Activated T-cell treated with anti-CD3 and anti-CD28 coated beads, Interleukin-2, amount 50 U/mL, for 72 hours (primary cell): ENCODE data around the gene GALNT2. TPM values are rescaled to one million over a fixed set of nuclear protein-coding genes. Genes with fewer than 3 reads are reported as not detected.

ENCODE experiments used
- ATAC-seq, 2 donors: fragments of 150-1000 bp; cut with Tn5 transposase; replicated peaks in 1 of 2; 2 replicates each; pipeline ENCODE4 v1.10.0; 2021; ENCODE audit warnings: moderate library complexity in 2 of 2, mild to moderate bottlenecking in 1 of 2
- DNase-seq, 2 donors: peaks; one replicate each; pipeline ENCODE4 v3.0.0; 2021 to 2022; ENCODE audit warnings: mixed read lengths in 1 of 2
- H3K27ac Mint-ChIP-seq: one replicate; pipeline ENCODE4 v1.8.0; 2022; ENCODE audit warnings: mild to moderate bottlenecking, moderate library complexity, mixed read lengths
- H3K27me3 Mint-ChIP-seq: one replicate; pipeline ENCODE4 v1.8.0; 2022; ENCODE audit warnings: low read depth, mixed read lengths
- H3K36me3 Mint-ChIP-seq, 2 donors: one replicate each; pipeline ENCODE4 v1.8.0; 2022; ENCODE audit warnings: mixed read lengths in 2 of 2, mild to moderate bottlenecking in 1 of 2; ENCODE audit not compliant: insufficient read depth in 2 of 2
- H3K4me1 Mint-ChIP-seq: one replicate; pipeline ENCODE4 v1.8.0; 2022; ENCODE audit warnings: low read depth, mixed read lengths
- H3K4me3 Mint-ChIP-seq, 2 donors: one replicate each; pipeline ENCODE4 v1.8.0; 2022; ENCODE audit warnings: mild to moderate bottlenecking in 2 of 2, mixed read lengths in 2 of 2, moderate library complexity in 2 of 2
- H3K9me3 Mint-ChIP-seq, 2 donors: one replicate each; pipeline ENCODE4 v1.8.0; 2022; ENCODE audit warnings: mixed read lengths in 2 of 2
- total RNA-seq, 2 donors: library from RNA; stranded (reverse); gene quantifications; one replicate each; pipeline ENCODE4 v1.2.3, GENCODE V29; 2022

GALNT2 gene
- total RNA-seq, 2 donors from 2014 or later: 50.2 to 67.6 TPM

- ATAC-seq (no peak), DNase-seq (no peak)
- Mint-ChIP-seq H3K36me3 (peaks cover 9 to 18% of the 10 kb centered on the region in 2 donors), H3K4me3 (no peak overlapping the region), H3K4me1 (peaks cover 36% of the 10 kb centered on the region), H3K27ac (no peak overlapping the region), H3K27me3 (no peaks in the 10 kb centered on the region), H3K9me3 (peaks cover 2 to 3% of the 10 kb centered on the region in 2 donors)
Measured at GRCh38 chr1:230215529-230215928, 148.5 kb downstream of the GALNT2 start.

- DNase-seq (no peak), ATAC-seq (no peak)
- peak overlapping the region; percentile 13 for H3K27ac Mint-ChIP-seq
- peaks cover 9 to 15% of the 10 kb centered on the region in 2 donors for H3K36me3 Mint-ChIP-seq
- peaks cover 2 to 3% of the 10 kb centered on the region in 2 donors for H3K9me3 Mint-ChIP-seq
- H3K4me3 Mint-ChIP-seq: no peak overlapping the region
- no peaks in the 10 kb centered on the region for H3K27me3 Mint-ChIP-seq
- peaks cover 37% of the 10 kb centered on the region for H3K4me1 Mint-ChIP-seq
Measured at GRCh38 chr1:230216896-230217295, 149.9 kb downstream of the GALNT2 start.

- H3K27ac Mint-ChIP-seq: no peak overlapping the region
- no peak for DNase-seq
- peaks cover 2 to 3% of the 10 kb centered on the region in 2 donors for H3K9me3 Mint-ChIP-seq
- no peaks in the 10 kb centered on the region for H3K27me3 Mint-ChIP-seq
- peaks cover 20% of the 10 kb centered on the region for H3K4me1 Mint-ChIP-seq
- H3K36me3 Mint-ChIP-seq: peaks cover 6 to 14% of the 10 kb centered on the region in 2 donors
- no peak overlapping the region for H3K4me3 Mint-ChIP-seq
- ATAC-seq: no peak
Measured at GRCh38 chr1:230218667-230219066, 151.6 kb downstream of the GALNT2 start.

- peaks cover 16% of the 10 kb centered on the region for H3K4me1 Mint-ChIP-seq
- no peaks in the 10 kb centered on the region for H3K27me3 Mint-ChIP-seq
- DNase-seq: no peak
- H3K9me3 Mint-ChIP-seq: peaks cover 2 to 3% of the 10 kb centered on the region in 2 donors
- H3K27ac Mint-ChIP-seq: no peak overlapping the region
- peaks cover 4 to 11% of the 10 kb centered on the region in 2 donors for H3K36me3 Mint-ChIP-seq
- no peak for ATAC-seq
- H3K4me3 Mint-ChIP-seq: no peak overlapping the region
Measured at GRCh38 chr1:230219174-230220067, 152.4 kb downstream of the GALNT2 start.

- Mint-ChIP-seq H3K36me3 (peaks cover 0 to 6% of the 10 kb centered on the region in 2 donors), H3K4me1 (peaks cover 22% of the 10 kb centered on the region), H3K27ac (no peak overlapping the region), H3K4me3 (no peak overlapping the region), H3K9me3 (peaks cover 2 to 3% of the 10 kb centered on the region in 2 donors), H3K27me3 (no peaks in the 10 kb centered on the region)
- ATAC-seq: no peak
- no peak for DNase-seq
Measured at GRCh38 chr1:230220478-230220877, 153.4 kb downstream of the GALNT2 start.

GRCh38 chr1:230220907-230221306, 153.9 kb downstream of the GALNT2 start:
- H3K36me3 Mint-ChIP-seq: peaks cover 0 to 6% of the 10 kb centered on the region in 2 donors
- H3K4me3 Mint-ChIP-seq: no peak overlapping the region
- no peak overlapping the region for H3K27ac Mint-ChIP-seq
- H3K27me3 Mint-ChIP-seq: no peaks in the 10 kb centered on the region
- ATAC-seq (no peak), DNase-seq (no peak)
- H3K9me3 Mint-ChIP-seq: peaks cover 2 to 3% of the 10 kb centered on the region in 2 donors
- peaks cover 22% of the 10 kb centered on the region for H3K4me1 Mint-ChIP-seq

- H3K27me3 Mint-ChIP-seq: no peaks in the 10 kb centered on the region
- peaks cover 22% of the 10 kb centered on the region for H3K4me1 Mint-ChIP-seq
- ATAC-seq: peak; percentile 49
- no peak for DNase-seq
- peaks cover 0 to 2% of the 10 kb centered on the region in 2 donors for H3K36me3 Mint-ChIP-seq
- no peak overlapping the region for H3K4me3 Mint-ChIP-seq
- peak overlapping the region; percentile 41 for H3K27ac Mint-ChIP-seq
- no peaks in the 10 kb centered on the region for H3K9me3 Mint-ChIP-seq
Measured at GRCh38 chr1:230222678-230223077, 155.6 kb downstream of the GALNT2 start.

GRCh38 chr1:230224101-230224960, 157.3 kb downstream of the GALNT2 start:
- ATAC-seq: no peak
- H3K36me3 Mint-ChIP-seq: peaks cover 0 to 2% of the 10 kb centered on the region in 2 donors
- H3K4me1 Mint-ChIP-seq: peaks cover 15% of the 10 kb centered on the region
- H3K4me3 Mint-ChIP-seq: no peak overlapping the region
- no peak for DNase-seq
- no peaks in the 10 kb centered on the region for H3K9me3 Mint-ChIP-seq
- no peak overlapping the region for H3K27ac Mint-ChIP-seq
- H3K27me3 Mint-ChIP-seq: no peaks in the 10 kb centered on the region

- no peak for DNase-seq
- Mint-ChIP-seq H3K4me3 (no peak overlapping the region), H3K4me1 (peaks cover 18% of the 10 kb centered on the region), H3K27me3 (no peaks in the 10 kb centered on the region), H3K36me3 (peaks cover 0 to 2% of the 10 kb centered on the region in 2 donors), H3K9me3 (no peaks in the 10 kb centered on the region), H3K27ac (no peak overlapping the region)
- no peak for ATAC-seq
Measured at GRCh38 chr1:230226007-230226800, 159.2 kb downstream of the GALNT2 start.

GRCh38 chr1:230226814-230227213, 159.8 kb downstream of the GALNT2 start:
- H3K4me3 Mint-ChIP-seq: no peak overlapping the region
- H3K36me3 Mint-ChIP-seq: peaks cover 0 to 2% of the 10 kb centered on the region in 2 donors
- DNase-seq (no peak), ATAC-seq (no peak)
- no peaks in the 10 kb centered on the region for H3K9me3 Mint-ChIP-seq
- H3K4me1 Mint-ChIP-seq: peaks cover 20% of the 10 kb centered on the region
- no peak overlapping the region for H3K27ac Mint-ChIP-seq
- H3K27me3 Mint-ChIP-seq: no peaks in the 10 kb centered on the region

- no peak overlapping the region for H3K27ac Mint-ChIP-seq
- no peaks in the 10 kb centered on the region for H3K27me3 Mint-ChIP-seq
- no peaks in the 10 kb centered on the region for H3K9me3 Mint-ChIP-seq
- peaks cover 20% of the 10 kb centered on the region for H3K4me1 Mint-ChIP-seq
- DNase-seq: no peak
- H3K36me3 Mint-ChIP-seq: no peaks in the 10 kb centered on the region
- no peak for ATAC-seq
- H3K4me3 Mint-ChIP-seq: no peak overlapping the region
Measured at GRCh38 chr1:230228236-230228897, 161.3 kb downstream of the GALNT2 start.

- Mint-ChIP-seq H3K27me3 (no peaks in the 10 kb centered on the region), H3K27ac (no peak overlapping the region), H3K9me3 (no peaks in the 10 kb centered on the region), H3K4me3 (no peak overlapping the region), H3K4me1 (peaks cover 14% of the 10 kb centered on the region), H3K36me3 (peaks cover 0 to 1% of the 10 kb centered on the region in 2 donors)
- DNase-seq (no peak), ATAC-seq (no peak)
Measured at GRCh38 chr1:230230273-230230672, 163.2 kb downstream of the GALNT2 start.
